HCT116 (cell line): ENCODE measurements around the gene IRF9. TPM values are rescaled to one million over a fixed set of nuclear protein-coding genes. Genes with fewer than 3 reads are reported as not detected.

Experiments
- ATAC-seq: fragments of 200-7000 bp; cut with Tn5 transposase; 2 replicates; pipeline ENCODE4 v1.9.1; 2020; ENCODE audit warnings: mild to moderate bottlenecking, moderate library complexity
- BruUV-seq: library from RNA; stranded (reverse); fragments of 400-500 nt; replicated peaks from 2 replicates; lab custom pipeline; 2021; lab: Mats Ljungman, UMichigan
- CTCF ChIA-PET: fragments of 300-600 bp; sonication (Branson Sonifier 250); formaldehyde crosslinking; loops from one replicate; lab custom pipeline; 2021; ENCODE audit warnings: antibody characterized with exemption; lab: Charles Lee
- POLR2A ChIA-PET: fragments of 300-600, 350-600 bp; sonication (Branson Sonifier 250); formaldehyde crosslinking; loops from one replicate; lab custom pipeline; 2021; ENCODE audit warnings: antibody characterized with exemption; lab: Charles Lee
- RAD21 ChIA-PET, 2 experiments: fragments of 300-600 bp; sonication (Branson Sonifier 250); formaldehyde crosslinking; loops; one replicate each; lab custom pipeline; 2023; ENCODE audit warnings: low total read pairs in 2 of 2; ENCODE audit not compliant: uncharacterized antibody in 2 of 2, unreplicated experiment in 2 of 2, low non-redundant PET in 1 of 2; lab: Charles Lee
- DNase-seq: peaks from one replicate; pipeline ENCODE4 v3.0.0-alpha.2; 2010; ENCODE audit warnings: low read depth, low spot score
- H2AFZ ChIP-seq: fragments of 200-600 bp; shearing (Covaris generic), sonication (generic); 2 replicates; pipeline ENCODE4 v1.6.1; 2017; ENCODE audit warnings: low read depth, mixed run types, mixed read lengths, antibody characterized with exemption, low read length; ENCODE audit not compliant: poor library complexity, severe bottlenecking
- H3K27ac ChIP-seq: 2 replicates; pipeline ENCODE4 v1.5.1; 2012; ENCODE audit warnings: low read depth, low read length
- H3K27me3 ChIP-seq: fragments of 200-600 bp; sonication (generic); 2 replicates; pipeline ENCODE4 v1.6.1; 2016; ENCODE audit warnings: mixed run types, low read length, mixed read lengths; ENCODE audit not compliant: insufficient read depth
- H3K36me3 ChIP-seq, 2 experiments: fragments of 200-500 bp in 1 of 2; fragments of 200-600 bp in 1 of 2; sonication (Bioruptor generic) in 1 of 2; sonication (generic) in 1 of 2; 2 replicates each; pipeline versions ENCODE4 v1.5.1 to v1.6.1; 2014 to 2016; ENCODE audit warnings: low read length in 2 of 2, inconsistent platforms in 1 of 2, mixed read lengths in 1 of 2, mixed run types in 1 of 2; ENCODE audit not compliant: insufficient read depth in 2 of 2, control insufficient read depth in 1 of 2
- H3K4me1 ChIP-seq, 2 experiments: fragments of 200-600 bp in 1 of 2; sonication (generic) in 1 of 2; 2 replicates each; pipeline versions ENCODE4 v1.5.1 to v1.6.1; 2012 to 2017; ENCODE audit warnings: low read length in 2 of 2, inconsistent platforms in 1 of 2, mild to moderate bottlenecking in 1 of 2, mixed read lengths in 1 of 2, mixed run types in 1 of 2, moderate library complexity in 1 of 2; ENCODE audit not compliant: insufficient read depth in 2 of 2, control insufficient read depth in 1 of 2
- H3K4me2 ChIP-seq: fragments of 200-600 bp; sonication (generic); 2 replicates; pipeline ENCODE4 v1.6.1; 2017; ENCODE audit warnings: mixed run types, low read length, mixed read lengths
- H3K4me3 ChIP-seq, 2 experiments: fragments of 200-600 bp in 1 of 2; sonication (generic) in 1 of 2; replicated peaks in 1 of 2; 2 replicates each; pipeline ENCODE4 v1.5.1; 2011 to 2016; ENCODE audit warnings: low read length in 2 of 2, control low read depth in 1 of 2, low read depth in 1 of 2, mild to moderate bottlenecking in 1 of 2, mixed read lengths in 1 of 2, mixed run types in 1 of 2
- H3K79me2 ChIP-seq: fragments of 200-600 bp; sonication (generic); 2 replicates; pipeline ENCODE4 v1.6.1; 2017; ENCODE audit warnings: mild to moderate bottlenecking, mixed run types, low read length, moderate library complexity, mixed read lengths; ENCODE audit not compliant: insufficient read depth
- H3K9ac ChIP-seq: fragments of 200-600 bp; sonication (generic); 2 replicates; pipeline ENCODE4 v1.6.1; 2016; ENCODE audit warnings: low read length, mixed read lengths
- H3K9me2 ChIP-seq: fragments of 200-600 bp; sonication (generic), shearing (Covaris generic); 2 replicates; pipeline ENCODE4 v1.6.1; 2017; ENCODE audit warnings: mixed run types, mild to moderate bottlenecking, moderate library complexity; ENCODE audit not compliant: insufficient read depth
- H3K9me3 ChIP-seq, 2 experiments: fragments of 200-500 bp in 1 of 2; fragments of 200-600 bp in 1 of 2; sonication (Bioruptor generic) in 1 of 2; sonication (generic) in 1 of 2; 2 replicates each; pipeline ENCODE4 v1.6.1; 2014 to 2017; ENCODE audit warnings: low read length in 2 of 2, mixed read lengths in 2 of 2, inconsistent platforms in 1 of 2, low read depth in 1 of 2, mild to moderate bottlenecking in 1 of 2, mixed run types in 1 of 2, moderate library complexity in 1 of 2; ENCODE audit not compliant: control insufficient read depth in 1 of 2, insufficient read depth in 1 of 2
- H4K20me1 ChIP-seq: fragments of 200-600 bp; sonication (generic), shearing (Covaris generic); 2 replicates; pipeline ENCODE4 v1.6.1; 2017; ENCODE audit warnings: mixed run types, mild to moderate bottlenecking, moderate library complexity; ENCODE audit not compliant: insufficient read depth
- CBX3 ChIP-seq: IDR thresholded peaks from 2 replicates; pipeline ENCODE4 v1.6.1; 2012; ENCODE audit warnings: low read depth
- CEBPB ChIP-seq: IDR thresholded peaks from 2 replicates; pipeline ENCODE4 v1.6.1; 2012; ENCODE audit warnings: low read depth
- EGR1 ChIP-seq: IDR thresholded peaks from 2 replicates; pipeline ENCODE4 v1.6.1; 2012; ENCODE audit warnings: low read depth
- EZH2 ChIP-seq: fragments of 200-600 bp; sonication (generic); IDR thresholded peaks from 2 replicates; pipeline ENCODE4 v1.6.1; 2017; ENCODE audit warnings: antibody characterized with exemption, mixed run types
- EZH2phosphoT487 ChIP-seq: fragments of 200-600 bp; IDR thresholded peaks from 2 replicates; pipeline ENCODE4 v1.6.1; 2018; ENCODE audit warnings: antibody characterized with exemption, borderline replicate concordance
- FOSL1 ChIP-seq: IDR thresholded peaks from 2 replicates; pipeline ENCODE4 v1.6.1; 2012; ENCODE audit warnings: low read depth
- SP1 ChIP-seq: IDR thresholded peaks from 2 replicates; pipeline ENCODE4 v1.6.1; 2012; ENCODE audit warnings: low read depth
- TCF7L2 ChIP-seq: IDR thresholded peaks from 2 replicates; pipeline ENCODE4 v1.7.0; 2011; ENCODE audit warnings: borderline replicate concordance, inconsistent platforms; ENCODE audit not compliant: insufficient read depth, insufficient read length; ENCODE audit errors: extremely low read depth
- YY1 ChIP-seq: IDR thresholded peaks from 2 replicates; pipeline ENCODE4 v1.6.1; 2011; ENCODE audit warnings: low read length, low read depth, moderate library complexity, mild to moderate bottlenecking; ENCODE audit not compliant: insufficient replicate concordance; ENCODE audit errors: extremely low read depth
- ZNF274 ChIP-seq: fragments of 200-500 bp; sonication (Bioruptor generic); IDR thresholded peaks from 2 replicates; pipeline ENCODE4 v1.6.1; 2014; ENCODE audit warnings: mild to moderate bottlenecking, low read depth, low read length, inconsistent platforms
- intact Hi-C: fragments of 100-400 bp; cut with micrococcal nuclease; formaldehyde crosslinking; loops from 2 replicates; pipeline ENCODE4 v1.10.0; 2022
- total RNA-seq: library from RNA; stranded (reverse); gene quantifications from one replicate; pipeline ENCODE4 v1.2.1, GENCODE V29; 2021; ENCODE audit not compliant: unreplicated experiment
- TF ChIP-seq, protein P1 (sequence below): IDR thresholded peaks from 2 replicates; pipeline ENCODE4 v1.6.1; 2011; ENCODE audit warnings: mild to moderate bottlenecking, low read length, moderate library complexity; ENCODE audit not compliant: insufficient replicate concordance; ENCODE audit errors: extremely low read depth
- TF ChIP-seq, protein P2 (sequence below): IDR thresholded peaks from 2 replicates; pipeline ENCODE4 v1.6.1; 2012
- TF ChIP-seq, protein P3 (sequence below), 3 experiments: fragments of 200-600 bp in 1 of 3; sonication (generic) in 1 of 3; IDR thresholded peaks in 2 of 3; conservative IDR thresholded peaks in 1 of 3; 2 replicates each; pipeline ENCODE4 v1.5.1; 2012 to 2017; ENCODE audit warnings: low read depth in 2 of 3, low read length in 2 of 3, antibody characterized with exemption in 1 of 3, borderline replicate concordance in 1 of 3, control low read depth in 1 of 3, mild to moderate bottlenecking in 1 of 3, mixed read lengths in 1 of 3, mixed run types in 1 of 3, moderate library complexity in 1 of 3; ENCODE audit not compliant: insufficient read depth in 1 of 3
- TF ChIP-seq, protein P4 (sequence below): IDR thresholded peaks from 2 replicates; pipeline ENCODE4 v1.6.1; 2012

The IRF9 gene
- total RNA-seq, 1 experiment from 2014 or later: 21.7 TPM

DNA sequence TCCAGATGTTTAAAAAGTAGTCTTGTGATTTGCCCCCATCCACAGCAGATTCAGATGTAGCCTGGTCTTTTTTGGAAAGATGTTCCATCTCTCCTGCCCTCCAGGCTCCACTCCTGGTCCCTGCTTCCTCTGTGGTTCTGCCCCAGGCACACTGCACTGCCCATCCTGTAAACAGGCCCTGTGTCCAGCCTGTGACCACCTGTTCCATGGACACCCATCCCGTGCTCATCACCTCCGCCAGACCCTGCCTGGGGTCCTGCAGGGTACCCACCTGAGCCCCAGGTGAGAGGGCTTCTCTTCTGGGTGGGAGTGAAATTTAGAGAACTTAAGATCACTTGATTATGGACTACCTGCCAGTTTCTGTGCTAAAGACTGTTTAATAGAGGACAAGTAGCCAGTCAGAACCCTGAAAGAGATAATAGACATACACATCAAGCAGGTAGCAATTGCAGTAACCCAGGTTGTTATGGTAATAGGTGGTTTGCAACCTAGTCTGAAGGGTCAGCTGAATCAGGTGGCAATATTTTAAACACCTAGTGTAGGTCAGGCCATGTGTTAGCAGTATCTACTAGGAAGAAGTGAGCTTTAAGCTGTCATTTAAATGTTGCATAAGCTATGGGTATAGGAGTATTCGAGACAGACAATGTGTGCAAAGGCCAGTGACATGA, 11.6 kb upstream of the IRF9 start:
- DNase-seq (no peak), ATAC-seq (no peak)
- Histone ChIP-seq H3K4me2 (no peak overlapping the region), H3K4me1 (peaks cover 13 to 17% of the 10 kb centered on the region in 2 experiments), H3K27ac (no peak overlapping the region), H3K9me3 (no peaks in the 10 kb centered on the region), H3K27me3 (no peaks in the 10 kb centered on the region), H3K9ac (no peak overlapping the region), H3K79me2 (peaks cover 53% of the 10 kb centered on the region), H3K36me3 (peaks cover 29 to 36% of the 10 kb centered on the region in 2 experiments), H3K4me3 (no peak overlapping the region), H2AFZ (no peak overlapping the region), H3K9me2 (no peaks in the 10 kb centered on the region), H4K20me1 (no peaks in the 10 kb centered on the region)
- intact Hi-C loops: no loop called here
- ChIA-PET POLR2A (no interaction called here), CTCF (interaction anchor here (1.0 to 3.9 kb wide), 2 partner anchors 11 to 12 kb away, joined by 4 to 19 read pairs; partner anchors contain the start of gene IRF9), RAD21 (no interaction called here)
- BruUV-seq: no TSS peak
- TF ChIP-seq ZNF274 (no peak), SP1 (no peak), EGR1 (no peak), TCF7L2 (no peak), EZH2 (no peak), CEBPB (no peak), CBX3 (no peak), EZH2phosphoT487 (no peak), YY1 (no peak), FOSL1 (no peak)
- TF ChIP-seq, protein P1, sequence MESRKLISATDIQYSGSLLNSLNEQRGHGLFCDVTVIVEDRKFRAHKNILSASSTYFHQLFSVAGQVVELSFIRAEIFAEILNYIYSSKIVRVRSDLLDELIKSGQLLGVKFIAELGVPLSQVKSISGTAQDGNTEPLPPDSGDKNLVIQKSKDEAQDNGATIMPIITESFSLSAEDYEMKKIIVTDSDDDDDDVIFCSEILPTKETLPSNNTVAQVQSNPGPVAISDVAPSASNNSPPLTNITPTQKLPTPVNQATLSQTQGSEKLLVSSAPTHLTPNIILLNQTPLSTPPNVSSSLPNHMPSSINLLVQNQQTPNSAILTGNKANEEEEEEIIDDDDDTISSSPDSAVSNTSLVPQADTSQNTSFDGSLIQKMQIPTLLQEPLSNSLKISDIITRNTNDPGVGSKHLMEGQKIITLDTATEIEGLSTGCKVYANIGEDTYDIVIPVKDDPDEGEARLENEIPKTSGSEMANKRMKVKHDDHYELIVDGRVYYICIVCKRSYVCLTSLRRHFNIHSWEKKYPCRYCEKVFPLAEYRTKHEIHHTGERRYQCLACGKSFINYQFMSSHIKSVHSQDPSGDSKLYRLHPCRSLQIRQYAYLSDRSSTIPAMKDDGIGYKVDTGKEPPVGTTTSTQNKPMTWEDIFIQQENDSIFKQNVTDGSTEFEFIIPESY: no peak
- TF ChIP-seq, protein P2, sequence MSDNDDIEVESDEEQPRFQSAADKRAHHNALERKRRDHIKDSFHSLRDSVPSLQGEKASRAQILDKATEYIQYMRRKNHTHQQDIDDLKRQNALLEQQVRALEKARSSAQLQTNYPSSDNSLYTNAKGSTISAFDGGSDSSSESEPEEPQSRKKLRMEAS: no peak
- TF ChIP-seq, protein P3, sequence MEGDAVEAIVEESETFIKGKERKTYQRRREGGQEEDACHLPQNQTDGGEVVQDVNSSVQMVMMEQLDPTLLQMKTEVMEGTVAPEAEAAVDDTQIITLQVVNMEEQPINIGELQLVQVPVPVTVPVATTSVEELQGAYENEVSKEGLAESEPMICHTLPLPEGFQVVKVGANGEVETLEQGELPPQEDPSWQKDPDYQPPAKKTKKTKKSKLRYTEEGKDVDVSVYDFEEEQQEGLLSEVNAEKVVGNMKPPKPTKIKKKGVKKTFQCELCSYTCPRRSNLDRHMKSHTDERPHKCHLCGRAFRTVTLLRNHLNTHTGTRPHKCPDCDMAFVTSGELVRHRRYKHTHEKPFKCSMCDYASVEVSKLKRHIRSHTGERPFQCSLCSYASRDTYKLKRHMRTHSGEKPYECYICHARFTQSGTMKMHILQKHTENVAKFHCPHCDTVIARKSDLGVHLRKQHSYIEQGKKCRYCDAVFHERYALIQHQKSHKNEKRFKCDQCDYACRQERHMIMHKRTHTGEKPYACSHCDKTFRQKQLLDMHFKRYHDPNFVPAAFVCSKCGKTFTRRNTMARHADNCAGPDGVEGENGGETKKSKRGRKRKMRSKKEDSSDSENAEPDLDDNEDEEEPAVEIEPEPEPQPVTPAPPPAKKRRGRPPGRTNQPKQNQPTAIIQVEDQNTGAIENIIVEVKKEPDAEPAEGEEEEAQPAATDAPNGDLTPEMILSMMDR (IDR thresholded peaks at IDR 0.05 in 2 of 3, conservative IDR thresholded peaks at IDR 0.05 in 1 of 3; ENCODE audit: borderline replicate concordance in 1 of 3, insufficient read depth in 1 of 3, low read depth in 2 of 3, low read length in 2 of 3): no peak
- TF ChIP-seq, protein P4, sequence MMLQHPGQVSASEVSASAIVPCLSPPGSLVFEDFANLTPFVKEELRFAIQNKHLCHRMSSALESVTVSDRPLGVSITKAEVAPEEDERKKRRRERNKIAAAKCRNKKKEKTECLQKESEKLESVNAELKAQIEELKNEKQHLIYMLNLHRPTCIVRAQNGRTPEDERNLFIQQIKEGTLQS: no peak
